ENCODE data around the gene SLC13A3.
A peak's percentile ranks its signal among the peaks of the same experiment; 100 is the strongest.

Gene SLC13A3

DNA sequence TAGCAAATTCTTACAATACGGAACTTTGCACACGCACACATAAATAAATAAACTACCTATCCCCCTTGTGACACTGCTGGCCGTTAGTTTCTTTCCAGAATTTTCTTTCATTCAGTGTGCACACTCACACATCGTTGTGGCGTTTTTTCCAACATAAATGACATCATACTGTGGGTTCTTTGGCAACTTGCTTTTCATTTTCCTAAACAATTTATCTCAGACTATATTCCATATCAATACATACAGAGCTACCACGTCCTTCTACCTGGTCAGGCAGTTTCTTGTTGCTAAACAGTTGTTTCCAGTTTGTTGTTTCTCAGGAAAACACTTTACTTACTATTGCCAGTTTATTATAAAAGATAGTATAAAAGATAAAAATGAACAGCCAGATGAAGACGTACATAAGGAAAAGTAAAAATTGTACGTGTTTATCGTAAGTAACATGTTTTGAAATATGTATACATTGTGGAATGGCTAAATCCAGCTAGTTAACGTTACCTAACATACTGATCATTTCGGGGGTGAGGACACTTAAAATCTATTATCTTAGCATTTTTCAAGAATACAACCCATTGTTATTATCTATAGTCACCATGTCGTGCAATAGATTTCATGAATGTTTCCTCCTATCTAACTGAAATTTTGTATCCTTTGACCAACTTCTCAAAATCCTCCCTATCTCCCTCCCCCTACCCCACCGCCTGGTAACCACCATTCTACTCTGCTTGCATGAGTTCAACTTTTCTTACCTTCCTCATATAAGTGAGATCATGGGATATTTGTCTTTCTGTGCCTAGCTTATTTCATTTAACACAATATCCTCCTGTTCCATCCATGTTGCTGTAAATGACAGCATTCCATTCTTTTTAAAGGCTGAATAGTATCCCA lies 39.2 kb upstream of the SLC13A3 start:
- Histone ChIP-seq H3F3A (ENCODE audit: insufficient read depth, low read length) (no peaks in the 10 kb centered on the region), H3K79me2 (ENCODE audit: insufficient read depth, low read length) (peaks cover 34% of the 10 kb centered on the region), H4K20me1 (ENCODE audit: insufficient read depth, low read length) (no peaks in the 10 kb centered on the region), H3K9me3 (ENCODE audit: low read length) (no peaks in the 10 kb centered on the region), H3K9ac (ENCODE audit: low read length) (peak overlapping the region; percentile 90), H3K9me2 (ENCODE audit: low read depth, low read length) (no peaks in the 10 kb centered on the region), H3K4me3 (ENCODE audit: low read depth, low read length, poor library complexity, severe bottlenecking) (peak overlapping the region; percentile 92), H3K36me3 (ENCODE audit: insufficient read depth, low read length) (peaks cover 21% of the 10 kb centered on the region), H3K4me2 (ENCODE audit: low read length) (peak overlapping the region; percentile 93), H2AFZ (ENCODE audit: low read length) (peak overlapping the region; percentile 49), H3K27ac (ENCODE audit: low read depth, low read length, poor library complexity, severe bottlenecking) (no peak overlapping the region), H3K4me1 (ENCODE audit: insufficient read depth, low read length, severe bottlenecking) (peaks cover 33% of the 10 kb centered on the region), H3K27me3 (ENCODE audit: insufficient read depth, low read length) (no peaks in the 10 kb centered on the region)
- TF ChIP-seq, protein P1, sequence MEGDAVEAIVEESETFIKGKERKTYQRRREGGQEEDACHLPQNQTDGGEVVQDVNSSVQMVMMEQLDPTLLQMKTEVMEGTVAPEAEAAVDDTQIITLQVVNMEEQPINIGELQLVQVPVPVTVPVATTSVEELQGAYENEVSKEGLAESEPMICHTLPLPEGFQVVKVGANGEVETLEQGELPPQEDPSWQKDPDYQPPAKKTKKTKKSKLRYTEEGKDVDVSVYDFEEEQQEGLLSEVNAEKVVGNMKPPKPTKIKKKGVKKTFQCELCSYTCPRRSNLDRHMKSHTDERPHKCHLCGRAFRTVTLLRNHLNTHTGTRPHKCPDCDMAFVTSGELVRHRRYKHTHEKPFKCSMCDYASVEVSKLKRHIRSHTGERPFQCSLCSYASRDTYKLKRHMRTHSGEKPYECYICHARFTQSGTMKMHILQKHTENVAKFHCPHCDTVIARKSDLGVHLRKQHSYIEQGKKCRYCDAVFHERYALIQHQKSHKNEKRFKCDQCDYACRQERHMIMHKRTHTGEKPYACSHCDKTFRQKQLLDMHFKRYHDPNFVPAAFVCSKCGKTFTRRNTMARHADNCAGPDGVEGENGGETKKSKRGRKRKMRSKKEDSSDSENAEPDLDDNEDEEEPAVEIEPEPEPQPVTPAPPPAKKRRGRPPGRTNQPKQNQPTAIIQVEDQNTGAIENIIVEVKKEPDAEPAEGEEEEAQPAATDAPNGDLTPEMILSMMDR (IDR thresholded peaks at IDR 0.05; ENCODE audit: low read length), result no peak
- TF ChIP-seq EZH2 (IDR thresholded peaks at IDR 0.05; ENCODE audit: borderline replicate concordance, low read length), result no peak

DNA sequence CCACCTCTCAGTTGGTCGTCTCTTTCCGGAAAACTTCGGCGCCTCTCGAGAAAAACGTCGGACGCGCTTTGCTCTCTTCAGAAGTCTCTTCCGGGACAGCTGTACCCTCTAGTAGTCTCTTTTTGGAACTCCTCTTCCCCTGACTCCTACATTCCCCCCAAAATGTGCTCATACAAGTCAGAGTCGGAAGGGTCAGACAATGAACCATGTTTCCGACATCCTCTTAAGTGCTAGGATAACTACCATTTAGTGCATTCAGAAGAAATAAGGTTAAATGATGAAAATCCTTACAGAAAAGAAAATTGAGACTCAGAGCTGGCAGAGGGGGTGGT lies 38.5 kb upstream of the SLC13A3 start:
- Histone ChIP-seq H3K27ac (ENCODE audit: low read depth, low read length, poor library complexity, severe bottlenecking) (peak overlapping the region; percentile 36), H3K36me3 (ENCODE audit: insufficient read depth, low read length) (peaks cover 27% of the 10 kb centered on the region), H2AFZ (ENCODE audit: low read length) (no peak overlapping the region; the same call in 1 of the 2 replicates), H3K9me2 (ENCODE audit: low read depth, low read length) (no peaks in the 10 kb centered on the region), H3K4me3 (ENCODE audit: low read depth, low read length, poor library complexity, severe bottlenecking) (peak overlapping the region; percentile 92), H3K9ac (ENCODE audit: low read length) (peak overlapping the region; percentile 90), H3K79me2 (ENCODE audit: insufficient read depth, low read length) (peaks cover 36% of the 10 kb centered on the region), H3K27me3 (ENCODE audit: insufficient read depth, low read length) (no peaks in the 10 kb centered on the region), H4K20me1 (ENCODE audit: insufficient read depth, low read length) (no peaks in the 10 kb centered on the region), H3K9me3 (ENCODE audit: low read length) (no peaks in the 10 kb centered on the region), H3F3A (ENCODE audit: insufficient read depth, low read length) (no peaks in the 10 kb centered on the region), H3K4me1 (ENCODE audit: insufficient read depth, low read length, severe bottlenecking) (peaks cover 33% of the 10 kb centered on the region), H3K4me2 (ENCODE audit: low read length) (peak overlapping the region; percentile 93)
- no peak for TF ChIP-seq EZH2 (IDR thresholded peaks at IDR 0.05; ENCODE audit: borderline replicate concordance, low read length)
- TF ChIP-seq, protein P1 (IDR thresholded peaks at IDR 0.05; ENCODE audit: low read length), result no peak

DNA sequence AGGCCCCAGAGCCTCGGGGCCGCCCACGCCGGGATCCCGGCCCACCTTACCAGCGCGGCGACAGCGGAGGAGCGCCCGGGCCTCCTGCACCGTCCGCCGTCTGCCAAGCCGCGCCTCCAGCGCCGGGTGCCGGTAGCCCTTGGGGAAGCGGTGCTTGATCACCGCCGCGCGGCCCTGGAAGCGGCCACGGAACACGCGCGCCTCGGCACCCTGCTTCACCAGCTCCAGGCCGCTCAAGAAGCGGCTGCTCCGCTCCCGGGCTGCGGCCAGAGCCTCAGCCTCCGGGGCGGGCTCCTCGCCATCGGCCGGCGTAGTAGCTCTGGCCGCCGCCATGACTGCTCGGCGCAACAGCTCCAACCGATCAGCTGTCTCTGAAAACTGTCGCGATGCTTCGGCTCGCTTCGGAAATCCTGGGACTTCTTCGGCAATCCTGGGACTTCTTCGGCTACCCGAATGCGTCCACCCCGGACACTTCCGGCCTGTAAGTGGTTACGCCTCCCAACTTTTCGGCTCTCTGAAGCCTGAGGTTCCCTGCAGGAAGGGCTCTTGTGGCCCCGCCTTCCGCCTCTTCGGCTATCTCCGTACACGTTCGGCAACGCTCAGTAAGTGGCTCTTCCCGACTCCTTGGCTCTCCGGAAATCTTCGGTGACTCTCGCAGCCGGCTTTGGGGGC lies 38.0 kb upstream of the SLC13A3 start, which contains the start of gene TP53RK:
TSS of gene TP53RK (minus strand) at position 363 of the 672 bp plus-strand sequence. CDS start at position 333, 30 bp downstream.
- no peaks in the 10 kb centered on the region for H4K20me1 ChIP-seq (ENCODE audit: insufficient read depth, low read length)
- H3K27me3 ChIP-seq (ENCODE audit: insufficient read depth, low read length), result no peaks in the 10 kb centered on the region
- no peaks in the 10 kb centered on the region for H3F3A ChIP-seq (ENCODE audit: insufficient read depth, low read length)
- H3K36me3 ChIP-seq (ENCODE audit: insufficient read depth, low read length), result peaks cover 31% of the 10 kb centered on the region
- H3K4me3 ChIP-seq (ENCODE audit: low read depth, low read length, poor library complexity, severe bottlenecking), result peak within 1 kb of the TSS; percentile 92
- H2AFZ ChIP-seq (ENCODE audit: low read length), result peak within 1 kb of the TSS; percentile 49
- H3K9me3 ChIP-seq (ENCODE audit: low read length), result no peaks in the 10 kb centered on the region
- peaks cover 28% of the 10 kb centered on the region for H3K4me1 ChIP-seq (ENCODE audit: insufficient read depth, low read length, severe bottlenecking)
- no peak for TF ChIP-seq EZH2 (IDR thresholded peaks at IDR 0.05; ENCODE audit: borderline replicate concordance, low read length)
- TF ChIP-seq, protein P1 (IDR thresholded peaks at IDR 0.05; ENCODE audit: low read length), result no peak; the same call in 1 of the 2 replicates
- H3K9ac ChIP-seq (ENCODE audit: low read length), result peak within 1 kb of the TSS; percentile 90
- no peaks in the 10 kb centered on the region for H3K9me2 ChIP-seq (ENCODE audit: low read depth, low read length)
- H3K79me2 ChIP-seq (ENCODE audit: insufficient read depth, low read length), result peaks cover 36% of the 10 kb centered on the region
- H3K4me2 ChIP-seq (ENCODE audit: low read length), result peak within 1 kb of the TSS; percentile 93
- peak within 1 kb of the TSS; percentile 38 for H3K27ac ChIP-seq (ENCODE audit: low read depth, low read length, poor library complexity, severe bottlenecking)

Measured in OCI-LY1 (cell line).